Left ventricle myocardium superior (tissue), 1 donor: ENCODE measurements around the gene MACF1. TPM values are rescaled to one million over a fixed set of nuclear protein-coding genes. Genes with fewer than 3 reads are reported as not detected.

Experiments used
- ATAC-seq: fragments of 200-7000 bp; cut with Tn5 transposase; one replicate; pipeline ENCODE4 v1.9.1; 2020; ENCODE audit warnings: mild to moderate bottlenecking, moderate library complexity
- DNase-seq: peaks from one replicate; pipeline ENCODE4 v3.0.0-alpha.2; 2020
- intact Hi-C: fragments of 100-400 bp; cut with micrococcal nuclease; formaldehyde crosslinking; loops from one replicate; pipeline ENCODE4 v1.11.0; 2022
- total RNA-seq: library from RNA; stranded (reverse); fragmentation: NEBNext Ultra II Directional; extraction: Animal tissue kit (Norgen Biotek cat#: 25700); gene quantifications from one replicate; pipeline ENCODE4 v1.2.1, GENCODE V29; 2021
- donor health status: DM: no; HTN: yes; CAD: no; lungs with severe emphysema.

Gene MACF1
- total RNA-seq, 1 donor from 2014 or later = 239 TPM

- ATAC-seq (no peak), DNase-seq (no peak)
- intact Hi-C loops = no loop called here
These were observed 323.6 kb downstream of the MACF1 start for GRCh38 chr1:39528082-39528481.

- DNase-seq = no peak
- ATAC-seq = no peak
- intact Hi-C loops = no loop called here
These were observed 325.5 kb downstream of the MACF1 start for GRCh38 chr1:39529901-39530535.

GRCh38 chr1:39531526-39531925 lies 327.0 kb downstream of the MACF1 start:
- DNase-seq (no peak), ATAC-seq (no peak)
- intact Hi-C loops = no loop called here

GRCh38 chr1:39533442-39533841 lies 328.9 kb downstream of the MACF1 start:
- DNase-seq (no peak), ATAC-seq (no peak)
- intact Hi-C loops = no loop called here

Other genes with a start within 250 kb of the MACF1 start
- gene AKIRIN1, start 213.4 kb upstream of the MACF1 start, total RNA-seq = 66.4 TPM
- gene NDUFS5, start 178.3 kb upstream of the MACF1 start, total RNA-seq = 782 TPM